ENCODE results near the gene MALRD1.

DNA sequence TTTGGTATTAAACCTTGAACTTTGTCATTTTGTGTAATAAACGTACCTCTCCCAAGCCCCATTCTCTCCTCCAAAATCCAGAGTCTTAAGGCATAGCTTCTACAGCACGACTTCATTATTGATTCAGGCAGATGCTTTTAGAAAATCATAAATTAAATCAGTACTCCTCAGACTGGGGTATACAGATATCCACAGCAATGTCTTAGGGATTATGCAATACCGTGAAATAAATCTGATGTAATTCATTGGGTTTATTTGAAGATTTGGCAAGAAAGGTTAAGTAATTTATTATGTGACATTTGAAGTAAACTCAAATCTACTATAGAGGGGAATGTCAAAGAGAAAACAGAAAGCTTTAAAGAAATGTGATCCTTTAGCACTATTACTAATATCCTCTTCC is 521.5 kb downstream of the MALRD1 start:
- TF ChIP-seq, protein P1, sequence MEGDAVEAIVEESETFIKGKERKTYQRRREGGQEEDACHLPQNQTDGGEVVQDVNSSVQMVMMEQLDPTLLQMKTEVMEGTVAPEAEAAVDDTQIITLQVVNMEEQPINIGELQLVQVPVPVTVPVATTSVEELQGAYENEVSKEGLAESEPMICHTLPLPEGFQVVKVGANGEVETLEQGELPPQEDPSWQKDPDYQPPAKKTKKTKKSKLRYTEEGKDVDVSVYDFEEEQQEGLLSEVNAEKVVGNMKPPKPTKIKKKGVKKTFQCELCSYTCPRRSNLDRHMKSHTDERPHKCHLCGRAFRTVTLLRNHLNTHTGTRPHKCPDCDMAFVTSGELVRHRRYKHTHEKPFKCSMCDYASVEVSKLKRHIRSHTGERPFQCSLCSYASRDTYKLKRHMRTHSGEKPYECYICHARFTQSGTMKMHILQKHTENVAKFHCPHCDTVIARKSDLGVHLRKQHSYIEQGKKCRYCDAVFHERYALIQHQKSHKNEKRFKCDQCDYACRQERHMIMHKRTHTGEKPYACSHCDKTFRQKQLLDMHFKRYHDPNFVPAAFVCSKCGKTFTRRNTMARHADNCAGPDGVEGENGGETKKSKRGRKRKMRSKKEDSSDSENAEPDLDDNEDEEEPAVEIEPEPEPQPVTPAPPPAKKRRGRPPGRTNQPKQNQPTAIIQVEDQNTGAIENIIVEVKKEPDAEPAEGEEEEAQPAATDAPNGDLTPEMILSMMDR (IDR thresholded peaks at IDR 0.05; ENCODE audit: poor library complexity): no peak
- TF ChIP-seq EZH2 (IDR thresholded peaks at IDR 0.05; ENCODE audit: borderline replicate concordance): no peak
- TF ChIP-seq EZH2phosphoT487 (IDR thresholded peaks at IDR 0.05; ENCODE audit: low read depth, severe bottlenecking, unreplicated experiment): no peak
